B cell (primary cell): Measurements from ENCODE around the gene ALDH3B1. TPM values are rescaled to one million over a fixed set of nuclear protein-coding genes. Genes with fewer than 3 reads are reported as not detected.
"Not testable (repeated sequence)": the region's sequence is repeated elsewhere in the genome, so short reads cannot be mapped to it uniquely, and the experiment has no call there.

Experiments used
- ATAC-seq: fragments of 200-7000 bp; cut with Tn5 transposase; one replicate; pipeline ENCODE4 v1.10.0; 2021; ENCODE audit warnings: low read depth, mild to moderate bottlenecking, moderate number of reproducible peaks, moderate library complexity
- CTCF ChIA-PET: fragments of 350-600 bp; sonication (Branson Sonifier 250); formaldehyde crosslinking; loops from one replicate; lab custom pipeline; 2021; ENCODE audit warnings: antibody characterized with exemption, inconsistent platforms; lab: Charles Lee
- POLR2A ChIA-PET: fragments of 350-600 bp; sonication (Branson Sonifier 250); formaldehyde crosslinking; loops from one replicate; lab custom pipeline; 2021; ENCODE audit warnings: antibody characterized with exemption; lab: Charles Lee
- DNase-seq: peaks from one replicate; pipeline ENCODE4 v3.0.0; 2013
- H2AFZ ChIP-seq: 2 replicates; pipeline ENCODE4 v1.6.1; 2012; ENCODE audit warnings: mild to moderate bottlenecking, low read depth, low read length; ENCODE audit not compliant: insufficient read depth, poor library complexity, severe bottlenecking
- H3K27ac ChIP-seq, 2 donors: 1 replicate in 1 of 2; 2 replicates in 1 of 2; pipeline ENCODE4 v1.5.1; 2012 to 2013; ENCODE audit warnings: low read length in 2 of 2, mild to moderate bottlenecking in 2 of 2, moderate library complexity in 1 of 2
- H3K27me3 ChIP-seq, 4 experiments: fragments of 200-600 bp in 1 of 4; sonication (generic) in 1 of 4; replicated peaks in 1 of 4; 1 replicate in 2 of 4; 2 replicates in 2 of 4; pipeline versions ENCODE4 v1.6.1 to v1.7.0; 2013 to 2016; ENCODE audit warnings: low read length in 3 of 4, mild to moderate bottlenecking in 2 of 4, mixed read lengths in 1 of 4, moderate library complexity in 1 of 4; ENCODE audit not compliant: insufficient read depth in 4 of 4, control insufficient read depth in 3 of 4; ENCODE audit errors: control extremely low read depth in 1 of 4
- H3K36me3 ChIP-seq, 2 experiments: replicated peaks in 1 of 2; 1 replicate in 1 of 2; 2 replicates in 1 of 2; pipeline versions ENCODE4 v1.6.1 to v1.7.1; 2013; ENCODE audit warnings: low read length in 1 of 2; ENCODE audit not compliant: insufficient read depth in 2 of 2, control insufficient read depth in 1 of 2; ENCODE audit errors: control extremely low read depth in 1 of 2, extremely low read depth in 1 of 2
- H3K4me1 ChIP-seq, 2 donors: fragments of 200-600 bp in 1 of 2; sonication (generic) in 1 of 2; 1 replicate in 1 of 2; 2 replicates in 1 of 2; pipeline versions ENCODE4 v1.5.1 to v1.6.1; 2013 to 2017; ENCODE audit warnings: low read length in 2 of 2; ENCODE audit not compliant: control insufficient read depth in 2 of 2, insufficient read depth in 2 of 2
- H3K4me2 ChIP-seq: replicated peaks from 2 replicates; pipeline ENCODE3; 2012; ENCODE audit warnings: mild to moderate bottlenecking, low read depth, low read length; ENCODE audit not compliant: poor library complexity, severe bottlenecking
- H3K4me3 ChIP-seq, 5 experiments: fragments of 200-600 bp in 1 of 5; sonication (generic) in 1 of 5; 1 replicate in 3 of 5; 2 replicates in 2 of 5; pipeline versions ENCODE4 v1.5.1 to v1.7.0; 2011 to 2016; ENCODE audit warnings: low read length in 4 of 5, mild to moderate bottlenecking in 4 of 5, low read depth in 2 of 5, control low read depth in 1 of 5, moderate library complexity in 1 of 5; ENCODE audit not compliant: insufficient read depth in 1 of 5; ENCODE audit errors: control extremely low read depth in 1 of 5, extremely low read depth in 1 of 5
- H3K79me2 ChIP-seq: fragments of 200-600 bp; sonication (generic); one replicate; pipeline ENCODE4 v1.6.0; 2016; ENCODE audit warnings: low read length; ENCODE audit not compliant: control insufficient read depth, insufficient read depth
- H3K9ac ChIP-seq: fragments of 200-600 bp; sonication (generic); 2 replicates; pipeline ENCODE4 v1.6.1; 2017; ENCODE audit warnings: mild to moderate bottlenecking, low read length, moderate library complexity
- H3K9me3 ChIP-seq, 3 donors: one replicate each; pipeline versions ENCODE4 v1.6.1 to v1.7.1; 2013; ENCODE audit warnings: low read length in 2 of 3; ENCODE audit not compliant: control insufficient read depth in 2 of 3, insufficient read depth in 1 of 3; ENCODE audit errors: control extremely low read depth in 1 of 3
- H4K20me1 ChIP-seq: 2 replicates; pipeline ENCODE4 v1.6.0; 2012; ENCODE audit warnings: mild to moderate bottlenecking, low read length; ENCODE audit not compliant: insufficient read depth, control insufficient read depth, poor library complexity, severe bottlenecking
- H3K27ac Mint-ChIP-seq: one replicate; pipeline ENCODE4 v1.8.0; 2021; ENCODE audit warnings: mixed read lengths
- H3K27me3 Mint-ChIP-seq: one replicate; pipeline ENCODE4 v1.8.0; 2021; ENCODE audit warnings: mixed read lengths
- H3K4me1 Mint-ChIP-seq: one replicate; pipeline ENCODE4 v1.8.0; 2021; ENCODE audit warnings: mixed read lengths
- H3K4me3 Mint-ChIP-seq: one replicate; pipeline ENCODE4 v1.8.0; 2021; ENCODE audit warnings: mixed read lengths
- H3K9me3 Mint-ChIP-seq: one replicate; pipeline ENCODE4 v1.8.0; 2022; ENCODE audit warnings: mixed read lengths; ENCODE audit not compliant: insufficient read depth
- EZH2 ChIP-seq: IDR thresholded peaks from 2 replicates; pipeline ENCODE4 v1.6.1; 2012; ENCODE audit warnings: borderline replicate concordance, low read depth, mild to moderate bottlenecking, moderate library complexity, low read length; ENCODE audit not compliant: insufficient read depth, poor library complexity, severe bottlenecking
- WGBS: methylation state at CpG from one replicate; pipeline ENCODE4 v1.1.5; 2013; ENCODE audit warnings: missing lambda C conversion rate; ENCODE audit not compliant: insufficient coverage; 5-methylcytosine and 5-hydroxymethylcytosine counted together
- intact Hi-C: fragments of 100-400 bp; cut with micrococcal nuclease; formaldehyde crosslinking; loops from one replicate; pipeline ENCODE4 v1.10.0; 2022
- polyA minus RNA-seq: library from RNA; depleted of rRNA, polyadenylated mRNA; stranded (reverse); fragments of >200 nt; gene quantifications from 2 replicates; pipeline ENCODE4 v1.2.3, GENCODE V29; 2012
- polyA plus RNA-seq: library from polyadenylated mRNA; depleted of rRNA; stranded (reverse); fragments of >200 nt; gene quantifications from 2 replicates; pipeline ENCODE4 v1.2.3, GENCODE V29; 2012
- total RNA-seq, 2 donors: library from RNA; stranded (reverse); fragments of 120-200 nt in 1 of 2; gene quantifications; 1 replicate in 1 of 2; 2 replicates in 1 of 2; pipeline versions ENCODE4 v1.2.3 to v1.2.4, GENCODE V29; 2013 to 2022
- TF ChIP-seq, protein P1 (sequence below): fragments of 200-600 bp; IDR thresholded peaks from one replicate; pipeline ENCODE4 v1.8.0; 2022; ENCODE audit warnings: antibody characterized with exemption, mild to moderate bottlenecking

ALDH3B1 gene
- 0.39 and 0.81 TPM in 2 replicates for total RNA-seq
- total RNA-seq (2013) = 1.2 TPM
- polyA plus RNA-seq = 0.74 and 0.81 TPM in 2 replicates
- polyA minus RNA-seq = 1.0 and 1.1 TPM in 2 replicates

- TF ChIP-seq, protein P1, sequence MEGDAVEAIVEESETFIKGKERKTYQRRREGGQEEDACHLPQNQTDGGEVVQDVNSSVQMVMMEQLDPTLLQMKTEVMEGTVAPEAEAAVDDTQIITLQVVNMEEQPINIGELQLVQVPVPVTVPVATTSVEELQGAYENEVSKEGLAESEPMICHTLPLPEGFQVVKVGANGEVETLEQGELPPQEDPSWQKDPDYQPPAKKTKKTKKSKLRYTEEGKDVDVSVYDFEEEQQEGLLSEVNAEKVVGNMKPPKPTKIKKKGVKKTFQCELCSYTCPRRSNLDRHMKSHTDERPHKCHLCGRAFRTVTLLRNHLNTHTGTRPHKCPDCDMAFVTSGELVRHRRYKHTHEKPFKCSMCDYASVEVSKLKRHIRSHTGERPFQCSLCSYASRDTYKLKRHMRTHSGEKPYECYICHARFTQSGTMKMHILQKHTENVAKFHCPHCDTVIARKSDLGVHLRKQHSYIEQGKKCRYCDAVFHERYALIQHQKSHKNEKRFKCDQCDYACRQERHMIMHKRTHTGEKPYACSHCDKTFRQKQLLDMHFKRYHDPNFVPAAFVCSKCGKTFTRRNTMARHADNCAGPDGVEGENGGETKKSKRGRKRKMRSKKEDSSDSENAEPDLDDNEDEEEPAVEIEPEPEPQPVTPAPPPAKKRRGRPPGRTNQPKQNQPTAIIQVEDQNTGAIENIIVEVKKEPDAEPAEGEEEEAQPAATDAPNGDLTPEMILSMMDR = no peak
- no peak for TF ChIP-seq EZH2
- DNase-seq (peak; percentile 51), ATAC-seq (peak; percentile 76)
- Histone ChIP-seq H3K9me3 (no peaks in the 10 kb centered on the region), H3K4me3 (peak within 1 kb of the TSS in 4 of 5 experiments; percentile 0 to 41 (median 24)), H3K79me2 (peaks cover 25% of the 10 kb centered on the region), H3K4me1 (peaks cover 45 to 59% of the 10 kb centered on the region in 2 donors), H3K9ac (peak within 1 kb of the TSS; percentile 48), H3K27ac (peak within 1 kb of the TSS; percentile 25 to 53), H4K20me1 (peaks cover 32% of the 10 kb centered on the region), H3K27me3 (no peaks in the 10 kb centered on the region), H3K36me3 (no peaks in the 10 kb centered on the region), H3K4me2 (peak within 1 kb of the TSS; percentile 74), H2AFZ (peak within 1 kb of the TSS; percentile 63)
- ChIA-PET CTCF (interaction anchor here (0.9 to 4.9 kb wide), 14 partner anchors 9 to 286 kb away, joined by 3 to 72 read pairs (median 4); partner anchors contain the start of gene NDUFS8), POLR2A (interaction anchor here (0.7 to 1.6 kb wide), 3 partner anchors 29 to 657 kb away, joined by 3 to 4 read pairs (median 3); partner anchors contain the start of gene POLD4)
- no peaks in the 10 kb centered on the region for H3K9me3 Mint-ChIP-seq
- intact Hi-C loops = no loop called here
- H3K27me3 Mint-ChIP-seq = no peaks in the 10 kb centered on the region
- H3K4me1 Mint-ChIP-seq = peaks cover 44% of the 10 kb centered on the region
- peak within 1 kb of the TSS; percentile 76 for H3K4me3 Mint-ChIP-seq
- H3K27ac Mint-ChIP-seq = peak within 1 kb of the TSS; percentile 86
- 52% methylated on average over 30 of the region's 33 CpGs for WGBS
These were observed at the start of gene ALDH3B1 for GRCh38 chr11:68010090-68011041. Gene ALDH3B1, plus strand, starts transcription at chr11:68010327. Its CDS starts 4,971 bp downstream, at chr11:68015298.

- CTCF ChIA-PET = interaction anchor here (1.1 kb wide), 1 partner anchor 8 kb away, joined by 4 read pairs; no protein-coding TSS in a partner anchor
- H3K9ac ChIP-seq, H3K79me2 ChIP-seq: not testable (repeated sequence)
These were observed 46.9 kb upstream of the ALDH3B1 start for GRCh38 chr11:67963217-67963616.

DNA sequence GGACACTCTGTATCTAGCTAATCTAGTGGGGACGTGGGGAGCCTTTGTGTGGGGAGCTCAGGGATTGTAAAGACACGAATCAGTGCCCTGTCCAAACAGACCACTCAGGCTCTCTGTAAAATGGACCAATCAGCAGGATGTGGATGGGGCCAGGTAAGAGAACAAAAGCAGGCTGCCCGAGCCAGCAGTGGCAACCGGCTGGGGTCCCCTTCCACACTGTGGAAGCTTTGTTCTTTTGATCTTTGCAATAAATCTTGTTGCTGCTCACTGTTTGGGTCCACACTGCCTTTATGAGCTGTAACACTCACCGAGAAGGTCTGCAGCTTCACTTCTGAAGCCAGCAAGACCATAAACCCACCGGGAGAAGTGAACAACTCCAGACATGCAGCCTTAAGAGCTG lies 46.2 kb upstream of the ALDH3B1 start:
- H4K20me1 ChIP-seq, H3K79me2 ChIP-seq, H2AFZ ChIP-seq, intact Hi-C loops, POLR2A ChIA-PET, ATAC-seq, H3K4me2 ChIP-seq, DNase-seq, H3K4me3 Mint-ChIP-seq, H3K9me3 Mint-ChIP-seq, H3K36me3 ChIP-seq, H3K4me1 Mint-ChIP-seq, H3K27ac Mint-ChIP-seq, H3K4me3 ChIP-seq, H3K27ac ChIP-seq, H3K4me1 ChIP-seq, H3K9ac ChIP-seq, H3K9me3 ChIP-seq, H3K27me3 ChIP-seq: not testable (repeated sequence)
- peaks cover 22% of the 10 kb centered on the region for H3K27me3 Mint-ChIP-seq
- CTCF ChIA-PET = interaction anchor here (1.1 kb wide), 1 partner anchor 8 kb away, joined by 4 read pairs; no protein-coding TSS in a partner anchor
- 81% methylated on average over 3 of the region's 6 CpGs for WGBS

More at GRCh38 chr11:67963217-67963616, 46.9 kb upstream of the ALDH3B1 start:
- H4K20me1 ChIP-seq, H3K4me3 Mint-ChIP-seq, H3K27me3 ChIP-seq, H3K9me3 ChIP-seq, intact Hi-C loops, H3K4me1 Mint-ChIP-seq, POLR2A ChIA-PET, H2AFZ ChIP-seq, ATAC-seq, H3K27ac ChIP-seq, H3K27ac Mint-ChIP-seq, DNase-seq, H3K9me3 Mint-ChIP-seq, H3K4me3 ChIP-seq, H3K4me1 ChIP-seq, H3K4me2 ChIP-seq, H3K36me3 ChIP-seq: not testable (repeated sequence)
- peaks cover 23% of the 10 kb centered on the region for H3K27me3 Mint-ChIP-seq
- 89% methylated on average over 16 of the region's 16 CpGs for WGBS
